Ishikawa (cell line): ENCODE measurements around the gene TOMM22.

ENCODE experiments used
- CEBPB ChIP-seq: IDR thresholded peaks from 2 replicates; pipeline ENCODE4 v1.6.1; 2012
- EP300 ChIP-seq: IDR thresholded peaks from 2 replicates; pipeline ENCODE4 v1.6.1; 2012; ENCODE audit warnings: borderline replicate concordance
- MAX ChIP-seq: IDR thresholded peaks from 2 replicates; pipeline ENCODE4 v1.6.1; 2012
- REST ChIP-seq: IDR thresholded peaks from 2 replicates; pipeline ENCODE4 v1.6.1; 2012; ENCODE audit warnings: low read depth, mild to moderate bottlenecking
- YY1 ChIP-seq: IDR thresholded peaks from 2 replicates; pipeline ENCODE4 v1.6.1; 2012; ENCODE audit warnings: low read depth

GRCh38 chr22:38716826-38717225 lies 35.1 kb downstream of the TOMM22 start:
- no peak for TF ChIP-seq YY1
- no peak for TF ChIP-seq REST
- no peak for TF ChIP-seq MAX
- TF ChIP-seq CEBPB = no peak
- no peak for TF ChIP-seq EP300
